Measurements from ENCODE around the gene DIP2A.

DIP2A gene

DNA sequence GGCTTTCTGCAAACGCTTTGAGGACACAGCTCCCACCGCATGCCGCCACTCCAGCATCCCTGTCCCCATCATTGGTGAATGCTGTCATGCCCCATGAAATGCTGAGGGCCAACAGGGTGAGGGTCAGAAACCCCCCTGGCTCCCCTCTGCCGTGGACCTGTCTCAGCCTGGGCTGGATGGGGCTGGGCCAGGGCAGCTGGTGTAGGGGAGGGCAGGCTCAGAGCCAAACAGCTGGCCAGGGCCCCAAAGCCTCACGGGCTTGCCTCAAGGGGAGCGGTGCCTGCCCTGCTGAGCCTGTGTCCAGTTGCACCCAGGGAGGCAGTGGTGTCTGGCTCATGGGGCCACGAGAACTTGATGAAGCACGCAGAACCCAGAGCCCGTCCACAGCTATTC lies 96.5 kb downstream of the DIP2A start:
- H3K27ac ChIP-seq (ENCODE audit: low read length), result no peak overlapping the region
- DNase-seq, result no peak
- no peaks in the 10 kb centered on the region for H3K79me2 ChIP-seq (ENCODE audit: insufficient read depth, low read length)
- no peak overlapping the region for H3K4me2 ChIP-seq (ENCODE audit: insufficient read depth, low read length)
- no peaks in the 10 kb centered on the region for H3K9me3 ChIP-seq (ENCODE audit: insufficient read depth, low read length, severe bottlenecking)
- no peak for ATAC-seq (ENCODE audit: insufficient read depth, low read depth)
- no peaks in the 10 kb centered on the region for H3K4me1 ChIP-seq (ENCODE audit: insufficient read depth, low read length)
- H3K36me3 ChIP-seq (ENCODE audit: insufficient read depth, low read length), result peaks cover 87% of the 10 kb centered on the region
- no peaks in the 10 kb centered on the region for H3K27me3 ChIP-seq (ENCODE audit: insufficient read depth, low read length, poor library complexity)
- H3K4me3 ChIP-seq (ENCODE audit: low read depth in 1 of 2, low read length in 2 of 2), result no peak overlapping the region
- H2AFZ ChIP-seq (ENCODE audit: low read depth, low read length), result no peak overlapping the region
- no peaks in the 10 kb centered on the region; the same call in 1 of the 2 replicates for H4K20me1 ChIP-seq (ENCODE audit: insufficient read depth, low read length)
- H3K9ac ChIP-seq (ENCODE audit: low read depth, low read length), result no peak overlapping the region
- TF ChIP-seq EZH2 (IDR thresholded peaks at IDR 0.05; ENCODE audit: borderline replicate concordance, low read depth, low read length, severe bottlenecking), result no peak
- TF ChIP-seq, protein P1, sequence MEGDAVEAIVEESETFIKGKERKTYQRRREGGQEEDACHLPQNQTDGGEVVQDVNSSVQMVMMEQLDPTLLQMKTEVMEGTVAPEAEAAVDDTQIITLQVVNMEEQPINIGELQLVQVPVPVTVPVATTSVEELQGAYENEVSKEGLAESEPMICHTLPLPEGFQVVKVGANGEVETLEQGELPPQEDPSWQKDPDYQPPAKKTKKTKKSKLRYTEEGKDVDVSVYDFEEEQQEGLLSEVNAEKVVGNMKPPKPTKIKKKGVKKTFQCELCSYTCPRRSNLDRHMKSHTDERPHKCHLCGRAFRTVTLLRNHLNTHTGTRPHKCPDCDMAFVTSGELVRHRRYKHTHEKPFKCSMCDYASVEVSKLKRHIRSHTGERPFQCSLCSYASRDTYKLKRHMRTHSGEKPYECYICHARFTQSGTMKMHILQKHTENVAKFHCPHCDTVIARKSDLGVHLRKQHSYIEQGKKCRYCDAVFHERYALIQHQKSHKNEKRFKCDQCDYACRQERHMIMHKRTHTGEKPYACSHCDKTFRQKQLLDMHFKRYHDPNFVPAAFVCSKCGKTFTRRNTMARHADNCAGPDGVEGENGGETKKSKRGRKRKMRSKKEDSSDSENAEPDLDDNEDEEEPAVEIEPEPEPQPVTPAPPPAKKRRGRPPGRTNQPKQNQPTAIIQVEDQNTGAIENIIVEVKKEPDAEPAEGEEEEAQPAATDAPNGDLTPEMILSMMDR (IDR thresholded peaks at IDR 0.05; ENCODE audit: borderline replicate concordance, extremely low read depth, low read length, poor library complexity, severe bottlenecking), result no peak

DNA sequence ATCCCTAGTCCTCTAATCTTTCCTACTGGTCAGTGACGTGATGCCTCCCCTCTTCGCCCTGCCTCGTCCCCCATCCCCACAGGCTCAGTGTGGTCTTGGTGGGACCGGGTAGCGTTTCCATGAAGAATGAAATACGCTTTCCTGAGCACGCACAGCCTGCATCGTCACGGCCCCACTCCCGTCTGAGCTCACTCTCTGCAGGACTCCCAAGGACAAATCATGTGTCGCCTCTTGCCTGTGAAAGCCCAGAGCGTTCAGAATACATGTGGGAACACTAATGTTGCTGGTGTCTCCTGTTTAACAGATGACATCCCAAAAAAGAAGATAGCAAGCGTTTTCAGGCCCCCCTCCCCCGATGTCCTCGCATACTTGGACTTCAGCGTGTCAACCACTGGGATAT lies 97.0 kb downstream of the DIP2A start:
- Histone ChIP-seq H3K4me3 (ENCODE audit: low read depth in 1 of 2, low read length in 2 of 2) (no peak overlapping the region), H3K9me3 (ENCODE audit: insufficient read depth, low read length, severe bottlenecking) (no peaks in the 10 kb centered on the region), H4K20me1 (ENCODE audit: insufficient read depth, low read length) (no peaks in the 10 kb centered on the region; the same call in 1 of the 2 replicates), H3K4me2 (ENCODE audit: insufficient read depth, low read length) (no peak overlapping the region), H3K27me3 (ENCODE audit: insufficient read depth, low read length, poor library complexity) (no peaks in the 10 kb centered on the region), H3K79me2 (ENCODE audit: insufficient read depth, low read length) (no peaks in the 10 kb centered on the region), H3K27ac (ENCODE audit: low read length) (no peak overlapping the region), H3K9ac (ENCODE audit: low read depth, low read length) (no peak overlapping the region), H3K36me3 (ENCODE audit: insufficient read depth, low read length) (peaks cover 87% of the 10 kb centered on the region), H2AFZ (ENCODE audit: low read depth, low read length) (no peak overlapping the region), H3K4me1 (ENCODE audit: insufficient read depth, low read length) (no peaks in the 10 kb centered on the region)
- ATAC-seq (ENCODE audit: insufficient read depth, low read depth), result no peak
- TF ChIP-seq, protein P1 (IDR thresholded peaks at IDR 0.05; ENCODE audit: borderline replicate concordance, extremely low read depth, low read length, poor library complexity, severe bottlenecking), result no peak
- no peak for TF ChIP-seq EZH2 (IDR thresholded peaks at IDR 0.05; ENCODE audit: borderline replicate concordance, low read depth, low read length, severe bottlenecking)
- DNase-seq, result no peak

DNA sequence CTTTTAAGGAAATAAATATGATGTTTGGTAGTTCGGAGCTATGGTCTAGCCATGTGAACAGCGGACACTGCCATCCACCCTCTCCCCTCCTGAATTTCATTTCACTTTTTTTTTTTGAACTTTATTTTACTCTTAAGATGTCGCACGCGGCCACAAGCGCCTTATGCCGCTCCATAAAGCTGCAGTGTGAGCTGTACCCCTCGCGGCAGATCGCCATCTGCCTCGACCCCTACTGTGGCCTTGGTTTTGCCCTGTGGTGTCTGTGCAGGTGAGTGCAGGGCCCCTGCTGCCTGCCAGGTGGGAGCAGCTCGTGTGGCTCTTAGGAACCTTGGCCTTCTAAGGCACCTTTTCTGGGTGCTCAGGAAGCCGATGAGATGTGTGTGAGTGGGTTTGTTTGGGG lies 98.1 kb downstream of the DIP2A start:
- H3K4me2 ChIP-seq (ENCODE audit: insufficient read depth, low read length), result no peak overlapping the region
- H3K27ac ChIP-seq (ENCODE audit: low read length), result no peak overlapping the region
- ATAC-seq (ENCODE audit: insufficient read depth, low read depth) (no peak), DNase-seq (no peak)
- no peaks in the 10 kb centered on the region for H3K27me3 ChIP-seq (ENCODE audit: insufficient read depth, low read length, poor library complexity)
- H3K9ac ChIP-seq (ENCODE audit: low read depth, low read length), result no peak overlapping the region
- no peaks in the 10 kb centered on the region; the same call in 1 of the 2 replicates for H4K20me1 ChIP-seq (ENCODE audit: insufficient read depth, low read length)
- H3K4me3 ChIP-seq (ENCODE audit: low read depth in 1 of 2, low read length in 2 of 2), result no peak overlapping the region
- H2AFZ ChIP-seq (ENCODE audit: low read depth, low read length), result no peak overlapping the region
- no peak for TF ChIP-seq EZH2 (IDR thresholded peaks at IDR 0.05; ENCODE audit: borderline replicate concordance, low read depth, low read length, severe bottlenecking)
- TF ChIP-seq, protein P1 (IDR thresholded peaks at IDR 0.05; ENCODE audit: borderline replicate concordance, extremely low read depth, low read length, poor library complexity, severe bottlenecking), result no peak
- no peaks in the 10 kb centered on the region for H3K9me3 ChIP-seq (ENCODE audit: insufficient read depth, low read length, severe bottlenecking)
- H3K36me3 ChIP-seq (ENCODE audit: insufficient read depth, low read length), result peaks cover 90% of the 10 kb centered on the region
- no peaks in the 10 kb centered on the region for H3K79me2 ChIP-seq (ENCODE audit: insufficient read depth, low read length)
- no peaks in the 10 kb centered on the region for H3K4me1 ChIP-seq (ENCODE audit: insufficient read depth, low read length)

DNA sequence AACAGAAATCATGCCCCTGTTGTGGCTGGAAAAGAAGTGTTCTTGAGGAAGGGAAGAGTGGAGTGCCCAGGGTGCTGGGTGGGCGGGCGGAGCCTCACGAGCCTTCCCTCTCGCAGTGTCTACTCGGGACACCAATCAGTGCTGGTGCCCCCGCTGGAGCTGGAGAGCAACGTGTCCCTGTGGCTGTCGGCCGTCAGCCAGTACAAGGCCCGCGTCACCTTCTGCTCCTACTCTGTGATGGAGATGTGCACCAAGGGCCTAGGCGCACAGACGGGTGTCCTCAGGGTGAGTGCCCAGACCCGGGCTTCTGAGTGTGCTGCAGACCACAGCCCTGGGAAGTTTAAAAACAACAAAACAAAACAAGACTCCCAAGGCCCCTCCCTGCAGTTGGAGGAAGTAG lies 98.8 kb downstream of the DIP2A start:
- Histone ChIP-seq H3K27ac (ENCODE audit: low read length) (no peak overlapping the region), H3K79me2 (ENCODE audit: insufficient read depth, low read length) (no peaks in the 10 kb centered on the region), H3K9me3 (ENCODE audit: insufficient read depth, low read length, severe bottlenecking) (no peaks in the 10 kb centered on the region), H3K36me3 (ENCODE audit: insufficient read depth, low read length) (peaks cover 92% of the 10 kb centered on the region), H3K4me2 (ENCODE audit: insufficient read depth, low read length) (no peak overlapping the region), H3K9ac (ENCODE audit: low read depth, low read length) (no peak overlapping the region), H4K20me1 (ENCODE audit: insufficient read depth, low read length) (no peaks in the 10 kb centered on the region; the same call in 1 of the 2 replicates), H3K27me3 (ENCODE audit: insufficient read depth, low read length, poor library complexity) (no peaks in the 10 kb centered on the region), H3K4me3 (ENCODE audit: low read depth in 1 of 2, low read length in 2 of 2) (no peak overlapping the region), H2AFZ (ENCODE audit: low read depth, low read length) (no peak overlapping the region), H3K4me1 (ENCODE audit: insufficient read depth, low read length) (no peaks in the 10 kb centered on the region)
- DNase-seq (no peak), ATAC-seq (ENCODE audit: insufficient read depth, low read depth) (no peak)
- TF ChIP-seq, protein P1 (IDR thresholded peaks at IDR 0.05; ENCODE audit: borderline replicate concordance, extremely low read depth, low read length, poor library complexity, severe bottlenecking), result no peak
- TF ChIP-seq EZH2 (IDR thresholded peaks at IDR 0.05; ENCODE audit: borderline replicate concordance, low read depth, low read length, severe bottlenecking), result no peak

Measured in DND-41 (cell line).